Endodermal cell (in vitro differentiated cells): Measurements from ENCODE around the gene KCNG2. TPM values are rescaled to one million over a fixed set of nuclear protein-coding genes. Genes with fewer than 3 reads are reported as not detected.

Experiments used
- DNase-seq: peaks from one replicate; pipeline ENCODE4 v3.0.0-alpha.2; 2017
- H3K27ac ChIP-seq: 2 replicates; pipeline ENCODE4 v1.5.1; 2013; ENCODE audit warnings: mild to moderate bottlenecking, low read depth, low read length, moderate library complexity
- H3K27me3 ChIP-seq: 2 replicates; pipeline ENCODE4 v1.6.1; 2013; ENCODE audit warnings: mild to moderate bottlenecking, low read length, moderate library complexity; ENCODE audit not compliant: insufficient read depth, control insufficient read depth, poor library complexity, severe bottlenecking
- H3K36me3 ChIP-seq: 2 replicates; pipeline ENCODE4 v1.7.0; 2013; ENCODE audit warnings: mild to moderate bottlenecking, low read length, moderate library complexity; ENCODE audit not compliant: control insufficient read depth, insufficient read depth
- H3K4me1 ChIP-seq: one replicate; pipeline ENCODE4 v1.7.0; 2013; ENCODE audit warnings: low read length; ENCODE audit not compliant: control insufficient read depth, insufficient read depth
- H3K4me3 ChIP-seq: 2 replicates; pipeline ENCODE4 v1.5.1; 2013; ENCODE audit warnings: mild to moderate bottlenecking, low read length, moderate library complexity
- H3K9ac ChIP-seq: 2 replicates; pipeline ENCODE4 v1.6.1; 2013; ENCODE audit warnings: mild to moderate bottlenecking, low read length, moderate library complexity; ENCODE audit not compliant: poor library complexity, severe bottlenecking; ENCODE audit errors: extremely low read depth
- H3K9me3 ChIP-seq: 2 replicates; pipeline ENCODE4 v1.6.1; 2013; ENCODE audit warnings: mild to moderate bottlenecking, low read length, moderate library complexity; ENCODE audit not compliant: control insufficient read depth
- H3K27ac Mint-ChIP-seq: 2 replicates; pipeline ENCODE4 v1.8.0; 2020; ENCODE audit warnings: mixed read lengths
- H3K27me3 Mint-ChIP-seq: 2 replicates; pipeline ENCODE4 v1.8.0; 2021; ENCODE audit warnings: mild to moderate bottlenecking, mixed read lengths; ENCODE audit not compliant: insufficient read depth
- H3K36me3 Mint-ChIP-seq: 2 replicates; pipeline ENCODE4 v1.8.0; 2020; ENCODE audit warnings: low read depth, mixed read lengths
- H3K4me1 Mint-ChIP-seq: 2 replicates; pipeline ENCODE4 v1.8.0; 2020; ENCODE audit warnings: mixed read lengths
- H3K4me3 Mint-ChIP-seq: 2 replicates; pipeline ENCODE4 v1.8.0; 2020; ENCODE audit warnings: mild to moderate bottlenecking, moderate library complexity, mixed read lengths
- H3K9me3 Mint-ChIP-seq: 2 replicates; pipeline ENCODE4 v1.8.0; 2020; ENCODE audit warnings: mild to moderate bottlenecking, mixed read lengths
- CTCF ChIP-seq: fragments of 200-600 bp; sonication (generic); conservative IDR thresholded peaks from 2 replicates; pipeline ENCODE4 v1.5.0; 2021; ENCODE audit warnings: antibody characterized with exemption, mild to moderate bottlenecking
- WGBS, 2 experiments: methylation state at CpG; one replicate each; pipeline versions ENCODE4 v1.1.5 to v1.1.7; 2013; ENCODE audit warnings: missing lambda C conversion rate in 2 of 2, mixed read lengths in 1 of 2; ENCODE audit not compliant: insufficient coverage in 1 of 2, insufficient read length in 1 of 2; 5-methylcytosine and 5-hydroxymethylcytosine counted together
- total RNA-seq, 2 donors: library from RNA; stranded (reverse); fragmentation: NEBNext Ultra II Directional in 1 of 2; extraction: Animal tissue kit (Norgen Biotek cat#: 25700) in 1 of 2; gene quantifications; 2 replicates in 1 of 2; 3 replicates in 1 of 2; pipeline ENCODE4 v1.2.1, GENCODE V29; 2021

The KCNG2 gene
- total RNA-seq, 2 donors from 2014 or later = not detected

- no peak for DNase-seq
- Mint-ChIP-seq H3K9me3 (no peaks in the 10 kb centered on the region), H3K36me3 (no peaks in the 10 kb centered on the region), H3K4me3 (no peak overlapping the region), H3K27me3 (peaks cover 71% of the 10 kb centered on the region), H3K4me1 (peaks cover 8% of the 10 kb centered on the region), H3K27ac (no peak overlapping the region)
- Histone ChIP-seq H3K9ac (no peak overlapping the region), H3K4me1 (peaks cover 9% of the 10 kb centered on the region), H3K4me3 (no peak overlapping the region), H3K27me3 (peaks cover 62% of the 10 kb centered on the region), H3K27ac (no peak overlapping the region), H3K9me3 (no peaks in the 10 kb centered on the region), H3K36me3 (no peaks in the 10 kb centered on the region)
- WGBS, 2 experiments = 87 to 89% methylated on average over 19 to 22 of the region's 22 CpGs
- TF ChIP-seq CTCF = no peak
Measured at GRCh38 chr18:79786786-79787526, 10.8 kb upstream of the KCNG2 start.

GRCh38 chr18:79787527-79787864 is 10.2 kb upstream of the KCNG2 start:
- H3K9me3 Mint-ChIP-seq = no peaks in the 10 kb centered on the region
- peaks cover 8% of the 10 kb centered on the region for H3K4me1 Mint-ChIP-seq
- no peak overlapping the region for H3K4me3 ChIP-seq
- H3K9me3 ChIP-seq = no peaks in the 10 kb centered on the region
- H3K27me3 ChIP-seq = peaks cover 64% of the 10 kb centered on the region
- H3K27me3 Mint-ChIP-seq = peaks cover 77% of the 10 kb centered on the region
- no peak for DNase-seq
- H3K4me3 Mint-ChIP-seq = no peak overlapping the region
- H3K27ac ChIP-seq = no peak overlapping the region
- TF ChIP-seq CTCF = no peak
- H3K36me3 Mint-ChIP-seq = no peaks in the 10 kb centered on the region
- peaks cover 9% of the 10 kb centered on the region for H3K4me1 ChIP-seq
- no peak overlapping the region for H3K27ac Mint-ChIP-seq
- WGBS, 2 experiments = 89 to 91% methylated on average over 16 of the region's 16 CpGs
- no peaks in the 10 kb centered on the region for H3K36me3 ChIP-seq
- H3K9ac ChIP-seq = no peak overlapping the region

GRCh38 chr18:79787865-79788733 is 9.6 kb upstream of the KCNG2 start:
- Histone ChIP-seq H3K36me3 (no peaks in the 10 kb centered on the region), H3K4me3 (no peak overlapping the region), H3K27ac (no peak overlapping the region), H3K27me3 (peaks cover 69% of the 10 kb centered on the region), H3K9me3 (no peaks in the 10 kb centered on the region), H3K9ac (no peak overlapping the region), H3K4me1 (peaks cover 9% of the 10 kb centered on the region)
- Mint-ChIP-seq H3K27ac (no peak overlapping the region), H3K4me3 (no peak overlapping the region), H3K27me3 (peaks cover 80% of the 10 kb centered on the region), H3K36me3 (no peaks in the 10 kb centered on the region), H3K9me3 (no peaks in the 10 kb centered on the region), H3K4me1 (peaks cover 8% of the 10 kb centered on the region)
- WGBS, 2 experiments = 9 to 14% methylated on average over 24 to 106 of the region's 106 CpGs
- DNase-seq = no peak
- TF ChIP-seq CTCF = no peak
